HepG2 (cell line): Measurements from ENCODE around the gene PET100. TPM values are rescaled to one million over a fixed set of nuclear protein-coding genes. Genes with fewer than 3 reads are reported as not detected.
A peak's percentile ranks its signal among the peaks of the same experiment; 100 is the strongest.

ENCODE experiments used
- ATF7-NPFF ChIP-seq: sonication (generic); formaldehyde crosslinking; IDR thresholded peaks from 2 replicates; pipeline ENCODE4 v1.8.1; 2023; ENCODE audit warnings: mild to moderate bottlenecking, low read depth, missing genetic modification reagents, moderate library complexity
- IRF2 ChIP-seq: IDR thresholded peaks from 2 replicates; pipeline ENCODE4 v1.6.1; 2018; ENCODE audit warnings: missing genetic modification reagents, missing compliant biosample characterization
- MXI1 ChIP-seq: IDR thresholded peaks from 3 replicates; pipeline ENCODE4 v1.6.1; 2012; ENCODE audit warnings: low read depth, low read length, inconsistent platforms, borderline replicate concordance
- NFKB2 ChIP-seq: sonication (generic); formaldehyde crosslinking; IDR thresholded peaks from 2 replicates; pipeline ENCODE4 v1.4.0; 2020; ENCODE audit warnings: missing genetic modification reagents, borderline replicate concordance
- SNRNP70 ChIP-seq: fragments of 200-400 bp; formaldehyde crosslinking; IDR thresholded peaks from 2 replicates; pipeline ENCODE4 v1.6.1; 2017; ENCODE audit warnings: mild to moderate bottlenecking, low read depth, low read length, moderate library complexity
- TRIM24 ChIP-seq: sonication (generic); formaldehyde crosslinking; IDR thresholded peaks from 2 replicates; pipeline ENCODE4 v1.8.0; 2022; ENCODE audit warnings: mild to moderate bottlenecking, missing genetic modification reagents
- WIZ ChIP-seq: sonication (generic); formaldehyde crosslinking; IDR thresholded peaks from 2 replicates; pipeline ENCODE4 v1.5.1; 2020; ENCODE audit warnings: mild to moderate bottlenecking, missing genetic modification reagents
- ZFP41 ChIP-seq: sonication (generic); formaldehyde crosslinking; IDR thresholded peaks from 2 replicates; pipeline ENCODE4 v1.4.0; 2020; ENCODE audit warnings: mild to moderate bottlenecking, missing genetic modification reagents, borderline replicate concordance
- ZNF121 ChIP-seq: sonication (generic); formaldehyde crosslinking; IDR thresholded peaks from 2 replicates; pipeline ENCODE4 v1.5.0; 2020; ENCODE audit warnings: mild to moderate bottlenecking, missing genetic modification reagents
- ZNF543 ChIP-seq: sonication (generic); formaldehyde crosslinking; IDR thresholded peaks from 2 replicates; pipeline ENCODE4 v1.4.0; 2020; ENCODE audit warnings: mild to moderate bottlenecking, missing genetic modification reagents
- ZNF562 ChIP-seq: sonication (generic); formaldehyde crosslinking; IDR thresholded peaks from 2 replicates; pipeline ENCODE4 v1.8.0; 2022; ENCODE audit warnings: missing genetic modification reagents, borderline replicate concordance
- ZNF747 ChIP-seq: sonication (generic); formaldehyde crosslinking; IDR thresholded peaks from 2 replicates; pipeline ENCODE4 v1.8.1; 2023; ENCODE audit warnings: missing genetic modification reagents, mild to moderate bottlenecking, borderline replicate concordance
- ZNF850 ChIP-seq: sonication (generic); formaldehyde crosslinking; conservative IDR thresholded peaks from 2 replicates; pipeline ENCODE4 v1.9.0; 2021; ENCODE audit warnings: mild to moderate bottlenecking, missing genetic modification reagents
- polyA plus RNA-seq, 8 experiments: library from polyadenylated mRNA; depleted of rRNA in 3 of 8; stranded (reverse) in 7 of 8; unstranded in 1 of 8; fragments of >200 nt; fragmentation: Illumina TruSeq in 4 of 8; extraction: Trizol in 4 of 8; gene quantifications; 2 replicates each; pipeline versions ENCODE4 v1.2.1 to v1.2.3, GENCODE V29; 2011 to 2016; ENCODE audit warnings: low read depth in 4 of 8, missing spikeins in 1 of 8, mixed read lengths in 1 of 8; ENCODE audit not compliant: insufficient read depth in 1 of 8
- total RNA-seq, 5 experiments: library from RNA; depleted of rRNA; stranded (reverse); fragments of >200 nt; fragmentation: Illumina TruSeq; extraction: Trizol; gene quantifications; 2 replicates each; pipeline ENCODE4 v1.2.3, GENCODE V29; 2016; ENCODE audit warnings: low read depth in 1 of 5
- TF ChIP-seq, protein P1 (sequence below): sonication (generic); formaldehyde crosslinking; IDR thresholded peaks from 2 replicates; pipeline ENCODE4 v1.9.0; 2022; ENCODE audit warnings: missing genetic modification reagents, mild to moderate bottlenecking, borderline replicate concordance
- TF ChIP-seq, protein P2 (sequence below): sonication (generic); formaldehyde crosslinking; IDR thresholded peaks from 2 replicates; pipeline ENCODE4 v1.4.0; 2020; ENCODE audit warnings: mild to moderate bottlenecking, low read depth, missing genetic modification reagents
- TF ChIP-seq, protein P3 (sequence below): sonication (generic); formaldehyde crosslinking; IDR thresholded peaks from 2 replicates; pipeline ENCODE4 v1.4.0; 2020; ENCODE audit warnings: missing genetic modification reagents
- TF ChIP-seq, protein P4 (sequence below): sonication (generic); formaldehyde crosslinking; IDR thresholded peaks from 2 replicates; pipeline ENCODE4 v1.4.0; 2020; ENCODE audit warnings: missing genetic modification reagents, mild to moderate bottlenecking, borderline replicate concordance

Gene PET100
- total and polyA plus RNA-seq, 2 of the 13 experiments (the other 11 are each of a cell fraction or from before 2014, with no cell fraction given), result 22.3 to 66.5 TPM

DNA sequence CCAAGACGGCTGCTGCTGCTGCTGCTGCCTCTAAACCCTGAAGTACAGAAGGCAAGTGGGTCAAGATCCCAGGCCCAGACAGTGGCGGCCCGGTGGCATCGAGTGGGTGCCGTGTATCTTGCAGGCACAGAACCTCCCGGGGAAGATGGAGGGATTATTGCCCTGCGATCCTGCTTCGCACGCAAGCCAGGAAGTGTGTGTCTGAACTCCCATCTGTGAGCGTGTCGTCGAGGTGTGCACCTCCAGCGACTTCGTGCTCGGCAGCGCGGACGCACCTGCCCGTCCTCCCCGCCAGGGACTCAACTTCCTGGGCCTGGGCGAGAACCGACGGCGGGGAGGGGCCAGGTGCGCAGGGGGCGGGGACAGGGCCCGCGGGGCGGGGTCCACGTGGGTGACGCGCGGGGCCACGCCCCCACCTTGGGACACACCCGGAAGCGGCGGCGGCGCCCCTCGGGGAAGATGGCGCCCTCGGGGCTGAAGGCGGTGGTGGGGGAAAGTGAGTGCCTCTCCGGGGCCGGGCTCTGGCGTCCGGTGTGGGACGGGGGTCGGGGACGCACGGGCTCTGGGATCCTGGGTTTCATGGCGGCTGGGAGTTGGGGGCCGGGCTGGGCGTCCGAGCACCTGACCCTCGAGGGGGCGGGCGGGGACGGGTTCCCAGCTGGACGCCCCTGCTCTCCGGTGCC lies 7.2 kb downstream of the PET100 start, which contains the start of gene STXBP2 (continued):
- TF ChIP-seq, protein P1, sequence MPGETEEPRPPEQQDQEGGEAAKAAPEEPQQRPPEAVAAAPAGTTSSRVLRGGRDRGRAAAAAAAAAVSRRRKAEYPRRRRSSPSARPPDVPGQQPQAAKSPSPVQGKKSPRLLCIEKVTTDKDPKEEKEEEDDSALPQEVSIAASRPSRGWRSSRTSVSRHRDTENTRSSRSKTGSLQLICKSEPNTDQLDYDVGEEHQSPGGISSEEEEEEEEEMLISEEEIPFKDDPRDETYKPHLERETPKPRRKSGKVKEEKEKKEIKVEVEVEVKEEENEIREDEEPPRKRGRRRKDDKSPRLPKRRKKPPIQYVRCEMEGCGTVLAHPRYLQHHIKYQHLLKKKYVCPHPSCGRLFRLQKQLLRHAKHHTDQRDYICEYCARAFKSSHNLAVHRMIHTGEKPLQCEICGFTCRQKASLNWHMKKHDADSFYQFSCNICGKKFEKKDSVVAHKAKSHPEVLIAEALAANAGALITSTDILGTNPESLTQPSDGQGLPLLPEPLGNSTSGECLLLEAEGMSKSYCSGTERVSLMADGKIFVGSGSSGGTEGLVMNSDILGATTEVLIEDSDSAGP, result 0 out of 2 replicates have a peak, but pooled peaks have one; percentile 34
- TF ChIP-seq, protein P2, sequence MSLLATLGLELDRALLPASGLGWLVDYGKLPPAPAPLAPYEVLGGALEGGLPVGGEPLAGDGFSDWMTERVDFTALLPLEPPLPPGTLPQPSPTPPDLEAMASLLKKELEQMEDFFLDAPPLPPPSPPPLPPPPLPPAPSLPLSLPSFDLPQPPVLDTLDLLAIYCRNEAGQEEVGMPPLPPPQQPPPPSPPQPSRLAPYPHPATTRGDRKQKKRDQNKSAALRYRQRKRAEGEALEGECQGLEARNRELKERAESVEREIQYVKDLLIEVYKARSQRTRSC (CRISPR knock-in tag), result no peak; the same call in 1 of the 2 replicates
- TF ChIP-seq ZFP41 (CRISPR knock-in tag), result no peak
- TF ChIP-seq ZNF850 (CRISPR knock-in tag), result 0 out of 2 replicates have a peak, but pooled peaks have one; percentile 39
- TF ChIP-seq TRIM24 (CRISPR knock-in tag), result no peak
- TF ChIP-seq WIZ, result peak; percentile 70; the same call in 1 of the 2 replicates
- TF ChIP-seq ZNF747 (CRISPR knock-in tag), result peak; percentile 56; the same call in 1 of the 2 replicates
- TF ChIP-seq ZNF121, result no peak
- TF ChIP-seq, protein P3, sequence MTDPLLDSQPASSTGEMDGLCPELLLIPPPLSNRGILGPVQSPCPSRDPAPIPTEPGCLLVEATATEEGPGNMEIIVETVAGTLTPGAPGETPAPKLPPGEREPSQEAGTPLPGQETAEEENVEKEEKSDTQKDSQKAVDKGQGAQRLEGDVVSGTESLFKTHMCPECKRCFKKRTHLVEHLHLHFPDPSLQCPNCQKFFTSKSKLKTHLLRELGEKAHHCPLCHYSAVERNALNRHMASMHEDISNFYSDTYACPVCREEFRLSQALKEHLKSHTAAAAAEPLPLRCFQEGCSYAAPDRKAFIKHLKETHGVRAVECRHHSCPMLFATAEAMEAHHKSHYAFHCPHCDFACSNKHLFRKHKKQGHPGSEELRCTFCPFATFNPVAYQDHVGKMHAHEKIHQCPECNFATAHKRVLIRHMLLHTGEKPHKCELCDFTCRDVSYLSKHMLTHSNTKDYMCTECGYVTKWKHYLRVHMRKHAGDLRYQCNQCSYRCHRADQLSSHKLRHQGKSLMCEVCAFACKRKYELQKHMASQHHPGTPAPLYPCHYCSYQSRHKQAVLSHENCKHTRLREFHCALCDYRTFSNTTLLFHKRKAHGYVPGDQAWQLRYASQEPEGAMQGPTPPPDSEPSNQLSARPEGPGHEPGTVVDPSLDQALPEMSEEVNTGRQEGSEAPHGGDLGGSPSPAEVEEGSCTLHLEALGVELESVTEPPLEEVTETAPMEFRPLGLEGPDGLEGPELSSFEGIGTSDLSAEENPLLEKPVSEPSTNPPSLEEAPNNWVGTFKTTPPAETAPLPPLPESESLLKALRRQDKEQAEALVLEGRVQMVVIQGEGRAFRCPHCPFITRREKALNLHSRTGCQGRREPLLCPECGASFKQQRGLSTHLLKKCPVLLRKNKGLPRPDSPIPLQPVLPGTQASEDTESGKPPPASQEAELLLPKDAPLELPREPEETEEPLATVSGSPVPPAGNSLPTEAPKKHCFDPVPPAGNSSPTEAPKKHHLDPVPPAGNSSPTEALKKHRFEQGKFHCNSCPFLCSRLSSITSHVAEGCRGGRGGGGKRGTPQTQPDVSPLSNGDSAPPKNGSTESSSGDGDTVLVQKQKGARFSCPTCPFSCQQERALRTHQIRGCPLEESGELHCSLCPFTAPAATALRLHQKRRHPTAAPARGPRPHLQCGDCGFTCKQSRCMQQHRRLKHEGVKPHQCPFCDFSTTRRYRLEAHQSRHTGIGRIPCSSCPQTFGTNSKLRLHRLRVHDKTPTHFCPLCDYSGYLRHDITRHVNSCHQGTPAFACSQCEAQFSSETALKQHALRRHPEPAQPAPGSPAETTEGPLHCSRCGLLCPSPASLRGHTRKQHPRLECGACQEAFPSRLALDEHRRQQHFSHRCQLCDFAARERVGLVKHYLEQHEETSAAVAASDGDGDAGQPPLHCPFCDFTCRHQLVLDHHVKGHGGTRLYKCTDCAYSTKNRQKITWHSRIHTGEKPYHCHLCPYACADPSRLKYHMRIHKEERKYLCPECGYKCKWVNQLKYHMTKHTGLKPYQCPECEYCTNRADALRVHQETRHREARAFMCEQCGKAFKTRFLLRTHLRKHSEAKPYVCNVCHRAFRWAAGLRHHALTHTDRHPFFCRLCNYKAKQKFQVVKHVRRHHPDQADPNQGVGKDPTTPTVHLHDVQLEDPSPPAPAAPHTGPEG, result peak; percentile 55; the same call in 1 of the 2 replicates
- TF ChIP-seq MXI1, result peak; percentile 81; the same call in 1 of the 3 replicates
- peak; percentile 80 for TF ChIP-seq ATF7-NPFF (CRISPR knock-in tag)
- TF ChIP-seq IRF2 (CRISPR knock-in tag), result peak; percentile 33; the same call in 1 of the 2 replicates
- TF ChIP-seq ZNF543 (CRISPR knock-in tag), result 0 out of 2 replicates have a peak, but pooled peaks have one; percentile 42
- no peak for TF ChIP-seq ZNF562 (CRISPR knock-in tag)
- TF ChIP-seq, protein P4, sequence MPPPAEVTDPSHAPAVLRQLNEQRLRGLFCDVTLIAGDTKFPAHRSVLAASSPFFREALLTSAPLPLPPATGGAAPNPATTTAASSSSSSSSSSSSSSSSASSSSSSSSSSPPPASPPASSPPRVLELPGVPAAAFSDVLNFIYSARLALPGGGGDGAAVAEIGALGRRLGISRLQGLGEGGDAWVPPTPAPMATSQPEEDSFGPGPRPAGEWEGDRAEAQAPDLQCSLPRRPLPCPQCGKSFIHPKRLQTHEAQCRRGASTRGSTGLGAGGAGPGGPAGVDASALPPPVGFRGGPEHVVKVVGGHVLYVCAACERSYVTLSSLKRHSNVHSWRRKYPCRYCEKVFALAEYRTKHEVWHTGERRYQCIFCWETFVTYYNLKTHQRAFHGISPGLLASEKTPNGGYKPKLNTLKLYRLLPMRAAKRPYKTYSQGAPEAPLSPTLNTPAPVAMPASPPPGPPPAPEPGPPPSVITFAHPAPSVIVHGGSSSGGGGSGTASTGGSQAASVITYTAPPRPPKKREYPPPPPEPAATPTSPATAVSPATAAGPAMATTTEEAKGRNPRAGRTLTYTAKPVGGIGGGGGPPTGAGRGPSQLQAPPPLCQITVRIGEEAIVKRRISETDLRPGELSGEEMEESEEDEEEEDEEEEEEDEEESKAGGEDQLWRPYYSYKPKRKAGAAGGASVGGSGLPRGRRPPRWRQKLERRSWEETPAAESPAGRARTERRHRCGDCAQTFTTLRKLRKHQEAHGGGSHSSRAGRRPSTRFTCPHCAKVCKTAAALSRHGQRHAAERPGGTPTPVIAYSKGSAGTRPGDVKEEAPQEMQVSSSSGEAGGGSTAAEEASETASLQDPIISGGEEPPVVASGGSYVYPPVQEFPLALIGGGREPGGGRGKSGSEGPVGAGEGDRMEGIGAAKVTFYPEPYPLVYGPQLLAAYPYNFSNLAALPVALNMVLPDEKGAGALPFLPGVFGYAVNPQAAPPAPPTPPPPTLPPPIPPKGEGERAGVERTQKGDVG (CRISPR knock-in tag), result no peak
- no peak for TF ChIP-seq SNRNP70
- 0 out of 2 replicates have a peak, but pooled peaks have one; percentile 74 for TF ChIP-seq NFKB2 (CRISPR knock-in tag)
